Heart left ventricle (tissue), 16 donors: ENCODE results near the gene DOCK4. TPM values are rescaled to one million over a fixed set of nuclear protein-coding genes. Genes with fewer than 3 reads are reported as not detected.

Experiments used
- ATAC-seq, 4 donors: fragments of 200-7000 bp; cut with Tn5 transposase; one replicate each; pipeline ENCODE4 v1.9.1; 2020 to 2022; ENCODE audit warnings: moderate library complexity in 4 of 4, mild to moderate bottlenecking in 3 of 4, moderate number of reproducible peaks in 1 of 4
- DNase-seq, 5 donors: peaks; one replicate each; pipeline ENCODE4 v3.0.0-alpha.2; 2020
- H3K27ac ChIP-seq, 12 donors: fragments of 200-600 bp; sonication (generic) in 4 of 12; one replicate each; pipeline versions ENCODE4 v1.5.0 to v1.8.0; 2016 to 2022; ENCODE audit warnings: mild to moderate bottlenecking in 2 of 12
- H3K27me3 ChIP-seq, 9 donors: fragments of 200-600 bp; sonication (generic) in 2 of 9; one replicate each; pipeline versions ENCODE4 v1.5.1 to v1.8.0; 2016 to 2022; ENCODE audit warnings: mild to moderate bottlenecking in 3 of 9
- H3K36me3 ChIP-seq, 9 donors: fragments of 200-600 bp; sonication (generic) in 2 of 9; one replicate each; pipeline versions ENCODE4 v1.5.0 to v1.8.0; 2018 to 2022; ENCODE audit warnings: mild to moderate bottlenecking in 2 of 9
- H3K4me1 ChIP-seq, 12 donors: fragments of 200-600 bp; sonication (generic) in 4 of 12; one replicate each; pipeline versions ENCODE4 v1.5.0 to v1.8.0; 2016 to 2022; ENCODE audit warnings: mild to moderate bottlenecking in 3 of 12
- H3K4me3 ChIP-seq, 12 donors: fragments of 200-600 bp; sonication (generic) in 4 of 12; one replicate each; pipeline versions ENCODE4 v1.5.0 to v1.8.0; 2017 to 2022; ENCODE audit warnings: mild to moderate bottlenecking in 9 of 12, moderate library complexity in 4 of 12
- H3K9me3 ChIP-seq, 12 donors: fragments of 200-600 bp; sonication (generic) in 4 of 12; one replicate each; pipeline versions ENCODE4 v1.5.0 to v1.8.0; 2016 to 2022; ENCODE audit warnings: mild to moderate bottlenecking in 1 of 12
- CTCF ChIP-seq, 12 donors: fragments of 200-600 bp; sonication (generic) in 4 of 12; IDR thresholded peaks; one replicate each; pipeline versions ENCODE4 v1.5.0 to v1.8.0; 2018 to 2022; ENCODE audit warnings: antibody characterized with exemption in 12 of 12, mild to moderate bottlenecking in 5 of 12
- POLR2A ChIP-seq, 2 donors: fragments of 450-650 bp; IDR thresholded peaks; one replicate each; pipeline ENCODE4 v1.6.1; 2017; ENCODE audit warnings: antibody characterized with exemption in 2 of 2, mild to moderate bottlenecking in 2 of 2, moderate library complexity in 2 of 2
- WGBS, 4 donors: extraction: QIAGEN DNeasy Blood & Tissue Kit in 2 of 4; methylation state at CpG; one replicate each; pipeline versions ENCODE4 v1.1.5 to v1.1.7; 2013 to 2018; 5-methylcytosine and 5-hydroxymethylcytosine counted together
- intact Hi-C, 10 donors: fragments of 100-400 bp; cut with DNase I; formaldehyde crosslinking; loops; one replicate each; pipeline versions ENCODE4 v1.11.1 to v1.14.2; 2022
- polyA plus RNA-seq, 2 donors: library from polyadenylated mRNA; stranded (reverse); fragments of 200-250 nt; gene quantifications; one replicate each; pipeline ENCODE4 v1.2.3, GENCODE V29; 2013
- total RNA-seq, 9 donors: library from RNA; depleted of rRNA in 2 of 9; stranded (reverse); fragments of >200 nt in 2 of 9; fragmentation: NEBNext Ultra II Directional in 3 of 9; extraction: Animal tissue kit (Norgen Biotek cat#: 25700) in 3 of 9; gene quantifications; one replicate each; pipeline versions ENCODE4 v1.1.0 to v1.2.4, GENCODE V29; 2016 to 2023
- donor health status: ischemic (EF 13 %, LVEDD 7.1; RV severe dilation, severe dysfunction).
- donor health status: healthy with polysubstance abuse.
- donor health status: DM: no; HTN: yes; CAD: no.
- donor health status: DM: no; HTN: no; CAD: no.
- donor health status: ischemic (EF 25% LVEDD 6.9; RV normal size, moderate dysfunction).
- donor health status: ischemic (EF 25% LVEDD 5.7; RV mildly dilated, moderate dysfunction).
- donor health status: healthy.
- donor health status: DM: yes; HTN: yes; CAD: no.
- donor health status: ischemic (EF 35%, LVEDD 5.7; RV mildly dilated, moderate dysfunction).
- donor health status: nonischemic (EF 11% LVEDD 7.7; RV severe dilation, severe dysfunction).
- donor health status: DM: yes; HTN: yes; CAD: no.
- donor health status: PGD.
- donor health status: ischemic (EF 29% LVEDD 5.4; RV normal size, mild dysfunction).
- donor health status: nonischemic (EF 23%, LVEDD 6.1; RV moderate dilation, normal function).

The DOCK4 gene
- total and polyA plus RNA-seq, 11 donors, result 5.1 to 40.8 (median 13.1) TPM

- no peak for DNase-seq
- Histone ChIP-seq H3K4me3 (no peak overlapping the region), H3K4me1 (no peaks in the 10 kb centered on the region), H3K27ac (no peak overlapping the region), H3K36me3 (no peaks in the 10 kb centered on the region), H3K9me3 (no peaks in the 10 kb centered on the region), H3K27me3 (peaks cover 0 to 5% (median 0%) of the 10 kb centered on the region in 9 donors)
- TF ChIP-seq CTCF (IDR thresholded peaks at IDR 0.05) (no peak), POLR2A (IDR thresholded peaks at IDR 0.05) (no peak)
- intact Hi-C loops, result no loop called here
- ATAC-seq, result no peak
Observed at GRCh38 chr7:111685349-111685748, 520.9 kb downstream of the DOCK4 start.

- intact Hi-C loops, result no loop called here
- peaks cover 0 to 5% (median 0%) of the 10 kb centered on the region in 9 donors for H3K27me3 ChIP-seq
- H3K4me3 ChIP-seq, result no peak overlapping the region
- no peak overlapping the region for H3K27ac ChIP-seq
- ATAC-seq (no peak), DNase-seq (no peak)
- WGBS, 4 donors, result 82 to 85% (median 84%) methylated on average over 8 of the region's 8 CpGs
- H3K36me3 ChIP-seq, result no peaks in the 10 kb centered on the region
- no peaks in the 10 kb centered on the region for H3K4me1 ChIP-seq
- H3K9me3 ChIP-seq, result no peaks in the 10 kb centered on the region
- TF ChIP-seq POLR2A (IDR thresholded peaks at IDR 0.05), result no peak
- no peak for TF ChIP-seq CTCF (IDR thresholded peaks at IDR 0.05)
Observed at GRCh38 chr7:111682588-111683340, 523.4 kb downstream of the DOCK4 start.

GRCh38 chr7:111681242-111681641, 525.0 kb downstream of the DOCK4 start:
- Histone ChIP-seq H3K9me3 (no peaks in the 10 kb centered on the region), H3K4me1 (no peaks in the 10 kb centered on the region), H3K27me3 (peaks cover 0 to 5% (median 0%) of the 10 kb centered on the region in 9 donors), H3K4me3 (no peak overlapping the region), H3K27ac (no peak overlapping the region), H3K36me3 (no peaks in the 10 kb centered on the region)
- 86 to 92% (median 91%) methylated on average over 3 of the region's 3 CpGs for WGBS, 4 donors
- DNase-seq (no peak), ATAC-seq (no peak)
- intact Hi-C loops, result no loop called here
- TF ChIP-seq POLR2A (IDR thresholded peaks at IDR 0.05) (no peak), CTCF (IDR thresholded peaks at IDR 0.05) (no peak)

GRCh38 chr7:111678986-111679385, 527.2 kb downstream of the DOCK4 start:
- no peak for TF ChIP-seq CTCF (IDR thresholded peaks at IDR 0.05)
- TF ChIP-seq POLR2A (IDR thresholded peaks at IDR 0.05), result no peak
- H3K9me3 ChIP-seq, result no peaks in the 10 kb centered on the region
- no peak overlapping the region for H3K4me3 ChIP-seq
- H3K27ac ChIP-seq, result no peak overlapping the region
- H3K27me3 ChIP-seq, result peaks cover 0 to 1% (median 0%) of the 10 kb centered on the region in 9 donors
- WGBS, 4 donors, result 26 to 53% (median 37%) methylated on average over 2 of the region's 2 CpGs
- intact Hi-C loops, result no loop called here
- no peaks in the 10 kb centered on the region for H3K4me1 ChIP-seq
- H3K36me3 ChIP-seq, result no peaks in the 10 kb centered on the region
- DNase-seq (no peak), ATAC-seq (no peak)
